ENCODE measurements around the gene RBKS.
"Not testable (repeated sequence)": the region's sequence is repeated elsewhere in the genome, so short reads cannot be mapped to it uniquely, and the experiment has no call there.

Gene RBKS

GRCh38 chr2:27762951-27763906 is 127.0 kb downstream of the RBKS start:
- DNase-seq (ENCODE audit: low read depth in 2 of 2) = no peak

DNA sequence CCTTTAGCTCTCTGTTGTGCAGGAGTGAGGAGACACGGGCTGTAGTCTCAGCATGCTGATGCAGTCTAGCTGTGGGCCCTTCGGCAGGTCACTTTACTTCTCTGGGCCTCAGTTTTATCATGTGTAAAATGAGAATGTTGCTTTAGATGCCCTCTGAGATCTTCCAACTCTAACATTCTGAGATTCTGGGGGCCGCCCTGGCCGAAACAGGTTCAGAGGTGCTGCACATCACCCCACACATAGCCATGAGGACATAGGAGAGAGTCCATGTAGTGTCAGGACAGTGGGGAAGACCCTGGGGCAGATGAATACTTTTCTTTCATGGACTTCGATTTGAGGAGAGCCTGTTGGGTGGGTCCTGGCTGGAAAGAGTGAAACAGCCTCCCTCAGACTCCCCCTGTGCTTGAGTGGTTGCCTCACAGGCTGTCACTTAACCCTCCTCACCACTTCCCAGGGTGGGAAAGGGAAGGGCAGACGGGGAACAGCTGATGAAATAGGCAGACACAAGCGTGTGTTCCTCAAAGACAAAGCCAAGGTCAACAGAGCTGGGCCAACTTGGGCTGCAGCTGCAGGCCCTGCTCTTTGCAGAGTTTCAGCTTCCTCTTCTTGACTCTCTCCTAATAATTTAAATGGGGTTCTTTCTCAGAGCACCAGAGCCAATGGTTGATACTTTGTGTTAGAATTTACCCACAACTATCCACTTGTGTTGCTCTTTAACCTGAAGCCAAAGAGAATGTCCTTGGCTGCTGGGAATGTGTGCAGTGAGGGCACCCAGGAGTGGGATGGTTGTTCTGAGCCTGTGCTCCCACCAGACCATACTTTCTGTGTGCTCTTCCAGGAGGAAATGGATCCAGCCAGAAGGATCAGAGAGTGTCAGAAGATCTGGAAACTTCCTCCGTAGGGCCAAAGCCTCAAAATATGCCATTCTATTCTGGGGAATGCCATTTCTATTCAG is 133.4 kb downstream of the RBKS start:
- DNase-seq (ENCODE audit: low read depth in 2 of 2) = no peak

DNA sequence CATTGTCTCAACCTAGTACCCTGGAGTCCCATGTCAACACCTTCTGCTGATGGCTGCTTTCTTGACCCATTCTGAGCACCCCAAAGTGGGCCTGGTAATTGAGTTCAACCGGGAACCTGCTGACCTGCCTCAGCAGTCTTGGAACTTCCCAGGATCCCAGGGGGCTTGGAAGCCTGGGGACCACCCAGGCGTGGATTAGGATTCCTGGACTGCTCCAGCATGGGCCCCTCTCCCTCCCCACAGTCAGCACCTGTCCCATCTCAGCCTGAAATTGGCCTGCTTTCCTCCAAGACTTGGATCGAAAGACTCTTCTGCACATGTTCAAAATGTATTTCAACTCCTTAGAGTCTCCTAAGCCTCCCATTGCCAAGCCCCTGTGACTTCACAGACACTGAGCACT is 134.1 kb downstream of the RBKS start:
- no peak for DNase-seq (ENCODE audit: low read depth in 2 of 2)

GRCh38 chr2:27754831-27755230 is 135.4 kb downstream of the RBKS start:
- DNase-seq (ENCODE audit: low read depth in 2 of 2) = no peak

GRCh38 chr2:27754138-27754588 is 136.0 kb downstream of the RBKS start:
- peak; percentile 72 to 73 for DNase-seq (ENCODE audit: low read depth in 2 of 2)

- DNase-seq (ENCODE audit: low read depth in 2 of 2) = no peak
Observed at GRCh38 chr2:27752551-27753237, 137.5 kb downstream of the RBKS start.

DNA sequence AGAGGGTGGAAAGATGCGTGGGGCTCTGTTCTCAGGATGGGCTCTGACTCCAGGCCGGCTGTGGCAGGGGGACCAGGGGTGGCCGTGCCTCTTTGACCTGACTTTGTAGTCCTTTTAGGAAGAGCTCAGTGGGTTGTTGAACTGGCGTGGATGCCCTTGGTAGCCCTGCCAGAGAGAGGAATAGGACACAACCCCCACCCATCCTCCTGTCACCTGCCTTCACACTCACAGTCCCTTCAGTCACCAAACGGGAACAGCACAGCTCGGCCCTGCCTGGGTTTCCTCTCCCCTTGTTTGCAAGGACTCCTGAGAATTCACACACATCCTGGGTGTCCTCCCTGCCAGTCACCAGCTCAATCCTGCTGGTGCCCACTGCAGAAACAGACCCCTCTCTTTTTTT is 138.8 kb downstream of the RBKS start:
- no peak for DNase-seq (ENCODE audit: low read depth in 2 of 2)

DNA sequence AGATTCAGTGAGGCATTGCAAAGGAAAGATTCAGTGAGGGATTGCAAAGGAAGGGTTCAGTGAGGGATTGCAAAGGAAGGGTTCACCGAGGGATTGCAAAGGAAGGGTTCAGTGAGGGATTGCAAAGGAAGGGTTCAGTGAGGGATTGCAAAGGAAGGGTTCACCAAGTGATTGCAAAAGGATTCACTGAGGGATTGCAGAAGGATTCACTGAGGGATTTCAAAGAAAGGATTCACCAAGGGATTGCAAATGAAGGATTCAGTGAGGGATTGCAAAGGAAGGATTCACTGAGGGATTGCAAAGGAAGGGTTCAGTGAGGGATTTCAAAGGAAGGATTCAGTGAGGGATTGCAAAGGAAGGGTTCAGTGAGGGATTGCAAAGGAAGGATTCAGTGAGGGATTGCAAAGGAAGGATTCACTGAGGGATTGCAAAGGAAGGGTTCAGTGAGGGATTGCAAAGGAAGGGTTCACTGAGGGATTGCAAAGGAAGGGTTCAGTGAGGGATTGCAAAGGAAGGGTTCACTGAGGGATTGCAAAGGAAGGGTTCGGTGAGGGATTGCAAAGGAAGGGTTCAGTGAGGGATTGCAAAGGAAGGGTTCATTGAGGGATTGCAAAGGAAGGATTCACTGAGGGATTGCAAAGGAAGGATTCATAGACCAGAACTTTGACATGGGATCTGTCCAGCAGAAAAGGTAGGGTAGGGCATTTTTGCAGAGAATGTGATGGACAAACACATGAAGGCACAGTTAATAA is 141.2 kb downstream of the RBKS start:
- DNase-seq (ENCODE audit: low read depth in 2 of 2) = not testable (repeated sequence)

GRCh38 chr2:27747827-27748352 is 142.3 kb downstream of the RBKS start:
- DNase-seq (ENCODE audit: low read depth in 2 of 2) = no peak

GRCh38 chr2:27746325-27746724 is 143.9 kb downstream of the RBKS start:
- no peak for DNase-seq (ENCODE audit: low read depth in 2 of 2)

DNA sequence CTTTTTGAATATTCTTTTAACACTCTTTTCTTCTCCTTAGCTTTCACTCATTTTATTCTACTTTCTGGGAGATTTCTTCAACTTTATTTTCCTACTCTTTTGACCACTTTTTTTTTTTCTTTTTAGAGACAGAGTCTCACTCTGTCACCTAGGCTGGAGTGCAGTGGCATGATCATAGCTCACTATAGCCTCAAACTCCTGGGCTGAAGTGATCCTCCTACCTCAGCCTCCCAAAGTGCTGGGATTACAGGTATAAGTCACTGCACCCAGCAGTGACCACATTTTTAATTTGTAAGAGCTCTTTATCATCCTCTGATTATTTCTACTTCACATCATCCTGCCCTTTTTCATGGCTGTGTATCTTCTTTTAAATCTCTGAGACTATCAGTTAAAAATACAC is 144.7 kb downstream of the RBKS start:
- not testable (repeated sequence) for DNase-seq (ENCODE audit: low read depth in 2 of 2)

- DNase-seq (ENCODE audit: low read depth in 2 of 2) = no peak
Observed at GRCh38 chr2:27742571-27742970, 147.6 kb downstream of the RBKS start.

DNA sequence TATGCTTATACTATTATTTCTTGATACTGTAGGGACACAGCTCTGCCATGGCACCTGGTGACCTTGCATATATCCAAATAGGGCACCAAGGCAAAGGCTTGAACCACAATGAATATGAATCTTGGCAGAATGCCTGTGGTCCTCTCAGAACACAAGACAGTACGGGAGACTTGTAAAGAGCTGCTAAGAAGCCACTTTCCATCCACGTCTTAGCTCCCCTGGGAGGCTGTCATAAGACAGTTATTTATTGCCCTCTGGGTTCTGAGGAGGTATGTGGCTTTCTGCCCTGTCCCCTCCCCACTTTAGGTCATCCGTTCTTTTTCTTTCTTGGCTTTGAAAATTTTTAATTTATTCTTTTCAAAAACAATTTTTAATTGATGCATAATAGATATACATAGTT is 148.5 kb downstream of the RBKS start:
- DNase-seq (ENCODE audit: low read depth in 2 of 2) = no peak

DNA sequence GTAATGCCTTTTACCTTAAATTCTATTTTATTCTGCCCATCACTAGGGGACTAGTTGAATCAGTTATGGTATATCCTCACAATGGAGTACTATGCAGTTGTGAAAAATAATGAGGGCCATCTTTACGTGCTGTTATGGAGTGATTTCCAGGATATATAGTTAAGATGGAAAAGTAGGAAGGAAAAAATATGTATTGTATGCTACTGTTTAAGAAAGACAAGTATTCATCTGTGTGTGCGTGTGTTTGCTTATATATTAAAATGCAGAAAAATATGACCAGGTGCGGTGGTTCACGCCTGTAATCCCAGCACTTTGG is 151.2 kb downstream of the RBKS start:
- no peak for DNase-seq (ENCODE audit: low read depth in 2 of 2)

GRCh38 chr2:27738349-27739057 is 151.7 kb downstream of the RBKS start:
- no peak for DNase-seq (ENCODE audit: low read depth in 2 of 2)

GRCh38 chr2:27737676-27738348 is 152.4 kb downstream of the RBKS start:
- no peak for DNase-seq (ENCODE audit: low read depth in 2 of 2)

- no peak for DNase-seq (ENCODE audit: low read depth in 2 of 2)
Observed at GRCh38 chr2:27736890-27737204, 153.3 kb downstream of the RBKS start.

DNA sequence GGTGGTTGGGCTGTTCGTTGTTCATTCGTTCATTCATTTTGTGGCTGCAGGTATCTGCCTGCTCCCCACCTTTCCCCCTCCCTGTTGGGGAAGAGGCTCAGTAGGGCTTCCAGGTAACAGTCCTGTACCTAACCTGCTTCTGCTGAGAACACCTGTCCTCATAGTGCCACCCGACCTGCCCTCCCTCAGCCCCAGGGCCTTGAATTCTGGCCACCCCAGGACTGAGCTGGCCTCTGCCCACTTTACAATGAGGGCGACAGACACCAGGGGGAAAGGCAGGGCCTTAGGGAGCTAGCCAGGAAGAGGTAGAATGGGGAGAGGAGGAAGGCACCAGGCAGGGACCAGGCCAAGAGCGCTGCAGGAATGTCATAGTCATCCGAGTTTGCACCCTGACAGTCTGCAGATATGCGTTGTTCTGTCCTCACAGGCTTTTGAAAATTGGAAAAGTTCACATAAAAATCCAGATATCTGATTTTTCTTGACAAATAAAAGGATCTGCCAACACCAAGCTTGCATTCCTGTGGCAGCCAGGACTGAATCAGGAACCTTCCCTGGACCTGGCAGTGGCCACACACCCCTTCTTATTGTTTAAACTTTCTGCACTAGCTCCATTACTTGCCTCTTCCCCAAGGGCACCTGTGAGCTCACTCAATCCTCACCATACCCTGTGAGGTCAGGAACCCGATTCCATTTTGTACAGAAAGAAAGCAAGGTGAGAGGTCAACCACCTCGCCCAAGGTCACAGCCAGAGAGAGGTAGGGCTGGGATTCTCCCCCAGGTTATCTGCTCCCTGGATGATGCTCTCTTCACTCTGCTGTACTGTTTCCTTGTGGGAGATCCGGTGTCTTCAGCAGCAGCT is 153.9 kb downstream of the RBKS start:
- DNase-seq (ENCODE audit: low read depth in 2 of 2) = no peak

All from stimulated activated CD8-positive, alpha-beta memory T cell treated with anti-CD3 and anti-CD28 coated beads, Interleukin-2, amount 100 ng/mL, for 48 hours (primary cell).